Upper lobe of right lung (tissue), 1 donor: ENCODE results near the gene NECAB2. TPM values are rescaled to one million over a fixed set of nuclear protein-coding genes. Genes with fewer than 3 reads are reported as not detected.
A peak's percentile ranks its signal among the peaks of the same experiment; 100 is the strongest.

ENCODE experiments used
- ATAC-seq: fragments of 200-7000 bp; cut with Tn5 transposase; one replicate; pipeline ENCODE4 v1.9.1; 2020; ENCODE audit warnings: mild to moderate bottlenecking, moderate library complexity
- DNase-seq: peaks from one replicate; pipeline ENCODE4 v3.0.0-alpha.2; 2020
- H3K27ac ChIP-seq: fragments of 200-600 bp; one replicate; pipeline ENCODE4 v1.8.0; 2022
- H3K27me3 ChIP-seq: fragments of 200-600 bp; one replicate; pipeline ENCODE4 v1.8.0; 2022; ENCODE audit warnings: mild to moderate bottlenecking
- H3K36me3 ChIP-seq: fragments of 200-600 bp; one replicate; pipeline ENCODE4 v1.8.0; 2022
- H3K4me1 ChIP-seq: fragments of 200-600 bp; one replicate; pipeline ENCODE4 v1.8.0; 2022
- H3K4me3 ChIP-seq: fragments of 200-600 bp; one replicate; pipeline ENCODE4 v1.8.0; 2022; ENCODE audit warnings: mild to moderate bottlenecking
- H3K9me3 ChIP-seq: fragments of 200-600 bp; one replicate; pipeline ENCODE4 v1.8.0; 2022
- intact Hi-C: fragments of 100-400 bp; cut with DNase I; formaldehyde crosslinking; loops from one replicate; pipeline ENCODE4 v1.11.0; 2022
- total RNA-seq: library from RNA; stranded (reverse); fragmentation: NEBNext Ultra II Directional; extraction: Animal tissue kit (Norgen Biotek cat#: 25700); gene quantifications from one replicate; pipeline ENCODE4 v1.2.1, GENCODE V29; 2021
- TF ChIP-seq, protein P1 (sequence below): fragments of 200-600 bp; IDR thresholded peaks from one replicate; pipeline ENCODE4 v1.8.0; 2022; ENCODE audit warnings: antibody characterized with exemption
- donor health status: DM: no; HTN: yes; CAD: no; lungs with severe emphysema.

The NECAB2 gene
- total RNA-seq, 1 donor from 2014 or later = not detected

DNA sequence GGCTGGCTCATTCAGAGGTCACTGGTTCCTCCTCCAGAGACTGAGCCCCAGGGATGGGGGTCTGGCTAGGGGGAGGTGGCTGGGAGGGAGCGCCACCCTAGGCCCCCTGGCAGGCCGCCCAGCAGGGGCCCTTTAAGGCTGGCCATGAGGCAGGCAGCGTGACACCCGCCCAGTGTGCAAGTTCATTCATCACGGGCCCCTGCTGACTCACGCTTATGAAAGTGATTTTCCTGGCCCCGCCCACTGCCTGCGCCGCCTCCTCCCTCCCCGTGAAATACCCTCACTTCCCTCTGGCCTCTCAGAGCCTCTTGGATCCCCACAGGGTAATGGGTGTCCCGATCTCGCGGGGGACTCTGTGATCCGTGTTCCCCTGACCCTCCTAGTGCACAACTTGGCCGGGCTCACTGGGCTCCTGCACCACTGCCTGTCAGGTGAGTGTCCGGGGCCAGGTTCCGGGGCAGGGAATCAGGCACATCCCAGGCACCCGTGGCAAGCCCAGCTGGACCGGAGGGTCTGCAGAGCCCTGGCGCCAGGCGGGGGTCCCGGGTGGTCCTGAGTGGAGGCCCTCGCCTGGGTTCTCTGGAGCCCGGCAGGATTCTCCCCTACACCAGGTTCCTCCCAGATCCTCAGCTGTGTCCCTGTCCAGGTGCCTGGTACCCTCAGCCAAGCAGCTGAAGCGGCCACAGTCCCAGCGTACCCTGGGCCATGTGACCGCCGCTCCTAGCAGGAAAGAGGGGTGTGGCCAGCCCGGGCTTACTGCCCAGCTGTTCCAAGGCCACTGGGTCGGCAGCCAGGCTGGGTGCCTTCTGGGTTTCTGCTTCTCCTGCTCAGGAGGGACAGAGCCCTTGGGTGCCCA lies 14.9 kb upstream of the NECAB2 start, which contains the start of gene OSGIN1:
TSS of gene OSGIN1 (plus strand) at position 301 of the 856 bp plus-strand sequence. CDS start 4,432 bp downstream, outside the sequence.
- intact Hi-C loops = no loop called here
- TF ChIP-seq, protein P1, sequence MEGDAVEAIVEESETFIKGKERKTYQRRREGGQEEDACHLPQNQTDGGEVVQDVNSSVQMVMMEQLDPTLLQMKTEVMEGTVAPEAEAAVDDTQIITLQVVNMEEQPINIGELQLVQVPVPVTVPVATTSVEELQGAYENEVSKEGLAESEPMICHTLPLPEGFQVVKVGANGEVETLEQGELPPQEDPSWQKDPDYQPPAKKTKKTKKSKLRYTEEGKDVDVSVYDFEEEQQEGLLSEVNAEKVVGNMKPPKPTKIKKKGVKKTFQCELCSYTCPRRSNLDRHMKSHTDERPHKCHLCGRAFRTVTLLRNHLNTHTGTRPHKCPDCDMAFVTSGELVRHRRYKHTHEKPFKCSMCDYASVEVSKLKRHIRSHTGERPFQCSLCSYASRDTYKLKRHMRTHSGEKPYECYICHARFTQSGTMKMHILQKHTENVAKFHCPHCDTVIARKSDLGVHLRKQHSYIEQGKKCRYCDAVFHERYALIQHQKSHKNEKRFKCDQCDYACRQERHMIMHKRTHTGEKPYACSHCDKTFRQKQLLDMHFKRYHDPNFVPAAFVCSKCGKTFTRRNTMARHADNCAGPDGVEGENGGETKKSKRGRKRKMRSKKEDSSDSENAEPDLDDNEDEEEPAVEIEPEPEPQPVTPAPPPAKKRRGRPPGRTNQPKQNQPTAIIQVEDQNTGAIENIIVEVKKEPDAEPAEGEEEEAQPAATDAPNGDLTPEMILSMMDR = no peak
- no peaks in the 10 kb centered on the region for H3K27me3 ChIP-seq
- peak within 1 kb of the TSS; percentile 64 for H3K4me3 ChIP-seq
- DNase-seq (peak; percentile 96), ATAC-seq (peak; percentile 89)
- H3K9me3 ChIP-seq = no peaks in the 10 kb centered on the region
- H3K36me3 ChIP-seq = peaks cover 2% of the 10 kb centered on the region
- peak within 1 kb of the TSS; percentile 89 for H3K27ac ChIP-seq
- peaks cover 19% of the 10 kb centered on the region for H3K4me1 ChIP-seq

DNA sequence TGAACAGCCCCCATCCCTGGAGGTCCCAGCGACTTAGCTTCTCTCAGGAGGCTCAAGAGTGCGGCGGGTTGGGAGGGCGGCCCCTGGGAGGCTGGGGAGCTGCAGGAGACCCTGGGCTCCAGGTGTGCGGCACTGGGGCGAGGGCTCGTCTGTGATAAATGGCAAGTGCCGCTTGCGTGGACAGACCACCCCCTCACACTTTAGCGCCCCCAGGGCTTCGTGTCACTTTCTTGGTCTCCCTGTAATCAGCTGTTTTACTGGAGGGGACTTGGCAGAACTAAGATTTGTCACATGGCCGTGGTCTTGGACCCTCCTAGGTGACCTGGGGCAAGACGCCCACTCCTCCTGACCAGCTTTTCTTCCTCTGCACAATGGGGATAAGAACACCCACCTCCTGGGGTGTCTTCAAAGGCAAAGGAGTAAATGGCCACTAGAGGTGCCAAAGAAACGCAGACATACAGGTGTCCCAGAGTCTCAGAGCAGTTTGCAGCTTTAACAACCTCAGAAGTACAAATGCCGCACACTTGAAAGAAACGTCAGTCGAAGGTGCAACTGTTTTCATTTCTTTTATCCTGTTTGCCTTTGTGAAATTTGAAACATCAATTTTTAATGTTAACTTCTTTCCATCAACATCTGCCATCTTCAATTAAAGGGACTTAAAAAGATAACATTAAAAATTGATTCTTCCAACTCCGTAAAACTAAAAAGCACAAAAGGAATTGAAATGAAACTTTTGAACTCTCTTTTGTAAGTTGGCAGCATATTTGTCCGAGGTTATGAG lies 14.1 kb upstream of the NECAB2 start:
- H3K27ac ChIP-seq = peak overlapping the region; percentile 89
- intact Hi-C loops = no loop called here

DNA sequence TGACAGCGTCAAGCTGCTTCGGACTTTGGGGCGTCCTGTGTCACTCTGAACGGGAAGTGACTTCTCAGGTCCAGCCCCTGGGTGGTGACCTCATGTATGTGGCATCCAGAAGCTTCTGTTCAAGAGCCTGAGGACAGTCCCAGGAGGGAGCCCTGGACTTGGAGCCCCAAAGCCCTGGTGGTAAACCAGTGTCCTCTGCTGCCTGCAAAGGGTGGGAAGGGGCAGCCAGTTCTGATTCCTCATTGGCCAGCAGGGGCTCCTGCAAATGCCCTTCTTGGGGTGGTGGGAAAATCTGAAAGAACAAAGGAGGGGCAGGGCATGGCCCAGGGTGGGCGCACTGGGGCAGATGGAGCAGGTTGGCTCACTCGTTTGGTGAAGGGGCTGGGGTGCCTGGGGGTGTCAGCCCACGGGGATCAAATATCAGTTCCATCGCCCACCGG lies 13.4 kb upstream of the NECAB2 start:
- Histone ChIP-seq H3K27me3 (no peaks in the 10 kb centered on the region), H3K4me3 (peak overlapping the region; percentile 64), H3K27ac (peak overlapping the region; percentile 89), H3K9me3 (no peaks in the 10 kb centered on the region), H3K36me3 (peaks cover 15% of the 10 kb centered on the region), H3K4me1 (peaks cover 19% of the 10 kb centered on the region)
- TF ChIP-seq, protein P1 = no peak
- DNase-seq = no peak
- intact Hi-C loops = no loop called here
- peak; percentile 60 for ATAC-seq

More for the DNA sequence above, 14.1 kb upstream of the NECAB2 start:
- TF ChIP-seq, protein P1 = peak; percentile 41
- H3K4me1 ChIP-seq = peaks cover 19% of the 10 kb centered on the region
- DNase-seq (no peak), ATAC-seq (peak; percentile 14)
- H3K27me3 ChIP-seq = no peaks in the 10 kb centered on the region
- peak overlapping the region; percentile 64 for H3K4me3 ChIP-seq
- H3K9me3 ChIP-seq = no peaks in the 10 kb centered on the region
- peaks cover 11% of the 10 kb centered on the region for H3K36me3 ChIP-seq

DNA sequence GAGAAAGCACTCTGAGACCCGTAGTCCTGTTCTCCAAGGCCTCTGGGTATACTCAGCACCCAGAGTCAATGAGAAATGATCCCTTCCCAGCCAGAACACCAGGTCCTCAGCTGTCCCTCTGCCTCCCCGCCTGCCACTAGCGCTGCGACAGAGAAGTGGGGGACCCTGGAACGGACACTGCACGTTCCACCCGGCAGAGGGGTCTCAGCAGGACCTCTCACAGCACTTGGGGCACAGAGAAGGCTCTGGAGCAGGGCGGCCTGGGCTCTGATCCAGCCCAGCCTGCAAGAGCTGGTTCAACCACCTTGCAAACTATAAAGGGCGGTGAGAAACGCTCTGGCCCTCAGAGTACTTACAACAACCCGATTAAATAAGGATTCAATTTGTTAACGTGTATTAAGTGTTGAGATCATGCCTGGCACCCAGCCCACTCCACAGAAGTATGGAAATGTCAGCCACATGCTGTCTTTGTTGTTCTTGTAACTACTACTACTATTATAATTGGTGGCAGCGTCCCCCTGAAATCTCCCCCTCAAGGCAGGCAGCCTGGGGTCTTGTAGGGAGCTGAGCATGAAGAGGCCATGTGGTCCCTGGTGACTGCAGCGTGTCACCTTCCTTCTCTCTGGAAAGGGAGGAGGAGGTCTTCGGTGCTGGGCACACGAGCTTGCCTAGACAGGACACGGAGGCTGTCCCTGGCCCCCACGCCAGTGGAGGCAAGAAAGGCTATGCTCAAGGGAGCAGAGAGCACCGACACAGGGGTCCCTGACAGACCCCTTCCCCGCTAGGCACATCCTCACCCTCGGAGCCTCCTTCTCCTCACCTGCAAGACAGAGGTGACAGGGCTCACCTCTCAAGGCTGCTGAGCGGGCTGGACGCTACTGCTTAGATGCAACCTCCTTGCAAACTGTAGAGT lies 12.6 kb upstream of the NECAB2 start:
- peaks cover 24% of the 10 kb centered on the region for H3K36me3 ChIP-seq
- no peak overlapping the region for H3K4me3 ChIP-seq
- H3K9me3 ChIP-seq = no peaks in the 10 kb centered on the region
- TF ChIP-seq, protein P1 = no peak
- intact Hi-C loops = no loop called here
- H3K27me3 ChIP-seq = no peaks in the 10 kb centered on the region
- H3K4me1 ChIP-seq = peaks cover 19% of the 10 kb centered on the region
- H3K27ac ChIP-seq = no peak overlapping the region
- ATAC-seq (no peak), DNase-seq (no peak)
